ENCODE data around the gene ANKRD35.

Gene ANKRD35

GRCh38 chr1:145906954-145907753, 21.5 kb upstream of the ANKRD35 start:
- DNase-seq (ENCODE audit: extremely low read depth, low read depth) = no peak
- TF ChIP-seq CTCF (IDR thresholded peaks at IDR 0.05; ENCODE audit: low read depth, low read length) = no peak

GRCh38 chr1:145901312-145902021, 15.8 kb upstream of the ANKRD35 start:
- DNase-seq (ENCODE audit: extremely low read depth, low read depth) = no peak
- no peak for TF ChIP-seq CTCF (IDR thresholded peaks at IDR 0.05; ENCODE audit: low read depth, low read length)

- DNase-seq (ENCODE audit: extremely low read depth, low read depth) = no peak
These were observed 13.1 kb upstream of the ANKRD35 start for GRCh38 chr1:145898756-145899155.

GRCh38 chr1:145897969-145898368, 12.3 kb upstream of the ANKRD35 start:
- TF ChIP-seq CTCF (IDR thresholded peaks at IDR 0.05; ENCODE audit: low read depth, low read length) = no peak
- no peak for DNase-seq (ENCODE audit: extremely low read depth, low read depth)

More at GRCh38 chr1:145898756-145899155, 13.1 kb upstream of the ANKRD35 start:
- TF ChIP-seq CTCF (IDR thresholded peaks at IDR 0.05; ENCODE audit: low read depth, low read length) = no peak

- DNase-seq (ENCODE audit: extremely low read depth, low read depth) = no peak
- no peak for TF ChIP-seq CTCF (IDR thresholded peaks at IDR 0.05; ENCODE audit: low read depth, low read length)
These were observed 9.8 kb upstream of the ANKRD35 start for GRCh38 chr1:145895471-145895870.

GRCh38 chr1:145893306-145894055, 7.8 kb upstream of the ANKRD35 start:
- no peak for TF ChIP-seq CTCF (IDR thresholded peaks at IDR 0.05; ENCODE audit: low read depth, low read length)
- DNase-seq (ENCODE audit: extremely low read depth, low read depth) = no peak

All from AG09319 (cell line).